GM13976 (cell line): ENCODE data around the gene PDK2.
A peak's percentile ranks its signal among the peaks of the same experiment; 100 is the strongest.

Experiments used
- DNase-seq: peaks from one replicate; pipeline ENCODE4 v3.0.0; 2012; ENCODE audit warnings: low spot score
- CTCF ChIP-seq: IDR thresholded peaks from 2 replicates; pipeline ENCODE4 v1.5.1; 2012; ENCODE audit warnings: borderline replicate concordance, mild to moderate bottlenecking; ENCODE audit not compliant: insufficient read depth; ENCODE audit errors: extremely low read depth, missing control alignments, control extremely low read depth
- in situ Hi-C: fragments of 300-500 bp; cut with MboI; formaldehyde crosslinking; loops from one replicate; pipeline ENCODE4 v1.12.0; 2022; ENCODE audit warnings: low sequenced_read_pairs, mixed read lengths, inconsistent platforms; ENCODE audit not compliant: unreplicated experiment

The PDK2 gene

DNA sequence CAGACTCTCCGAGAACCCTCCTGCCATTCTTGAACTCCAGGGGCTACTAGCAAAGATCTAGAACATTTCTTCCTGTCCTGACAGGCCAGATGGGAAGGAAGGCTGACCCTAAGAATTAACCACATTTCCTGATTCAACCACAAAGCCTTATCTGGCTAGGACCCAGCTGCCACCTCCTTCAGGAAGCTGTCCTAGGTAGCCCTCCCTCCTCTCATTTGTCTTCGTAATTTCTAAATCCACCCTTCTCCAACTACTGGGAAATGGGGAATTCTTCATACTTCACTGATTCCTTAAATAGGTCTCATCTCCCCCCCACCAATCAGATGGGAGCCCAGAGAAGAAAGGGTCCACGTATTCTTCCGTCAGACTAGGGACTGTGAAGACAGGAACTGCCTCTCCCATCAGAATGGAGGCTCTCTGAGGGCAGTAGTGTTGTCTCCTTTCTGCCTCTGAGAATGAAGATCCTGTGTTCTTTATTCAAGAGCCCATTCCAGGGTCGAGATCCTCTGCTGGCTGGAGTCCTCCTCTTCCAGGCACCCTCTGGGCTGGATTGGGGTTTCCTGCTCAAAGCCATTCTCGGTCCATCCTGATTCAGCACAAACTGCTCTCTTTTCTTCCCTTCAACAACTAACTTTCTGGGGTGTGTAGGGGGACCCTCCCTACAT is 32.7 kb downstream of the PDK2 start:
- DNase-seq, result no peak
- TF ChIP-seq CTCF, result no peak
- in situ Hi-C loops, result no loop called here

GRCh38 chr17:50128441-50129352 is 33.5 kb downstream of the PDK2 start:
- in situ Hi-C loops, result no loop called here
- no peak for DNase-seq
- no peak for TF ChIP-seq CTCF

GRCh38 chr17:50129353-50129727 is 34.2 kb downstream of the PDK2 start:
- in situ Hi-C loops, result no loop called here
- DNase-seq, result no peak
- no peak for TF ChIP-seq CTCF

GRCh38 chr17:50129728-50130558 is 34.8 kb downstream of the PDK2 start, which contains the start of gene SAMD14:
Gene SAMD14, minus strand, starts transcription at chr17:50130160. Its CDS starts 5,201 bp downstream, at chr17:50124959.
- no peak for TF ChIP-seq CTCF
- in situ Hi-C loops, result no loop called here
- peak; percentile 81 for DNase-seq

GRCh38 chr17:50130559-50131305 is 35.6 kb downstream of the PDK2 start:
- TF ChIP-seq CTCF, result no peak
- no peak for DNase-seq
- in situ Hi-C loops, result no loop called here

DNA sequence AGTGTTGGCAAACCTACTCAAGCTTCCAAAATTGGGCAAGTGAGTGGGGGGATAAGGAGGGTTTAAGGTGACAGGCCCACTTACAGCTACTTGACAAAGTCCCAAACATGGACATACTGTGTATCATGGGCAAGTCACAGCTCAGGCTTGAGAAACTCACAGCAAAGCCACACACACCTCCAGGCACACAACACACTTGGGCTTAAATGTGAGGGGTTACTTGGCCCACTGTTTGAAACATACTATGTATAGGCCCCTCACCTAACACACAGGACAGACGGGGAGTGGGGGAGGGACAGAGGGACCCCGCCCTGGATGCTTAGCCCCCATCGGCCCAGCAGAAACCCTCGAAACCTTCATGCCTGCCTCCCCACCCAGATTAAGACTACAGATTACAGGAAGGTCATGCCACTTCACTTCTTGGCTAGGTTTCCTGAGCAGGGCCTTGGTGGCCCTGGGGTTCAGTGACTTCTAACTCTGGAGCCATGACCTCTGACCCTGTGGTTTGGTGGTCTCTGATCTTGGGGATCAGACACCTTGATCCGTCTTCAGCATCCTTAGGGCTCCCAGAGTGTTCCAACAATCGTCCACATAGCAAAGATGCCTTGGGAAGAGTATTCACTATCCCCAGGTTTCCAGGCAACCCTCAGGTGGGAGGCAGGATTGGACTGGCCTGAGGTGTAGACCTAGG is 37.1 kb downstream of the PDK2 start:
- no peak for TF ChIP-seq CTCF
- DNase-seq, result no peak
- in situ Hi-C loops, result no loop called here
